Keratinocyte (primary cell): ENCODE results near the gene BEST1. TPM values are rescaled to one million over a fixed set of nuclear protein-coding genes. Genes with fewer than 3 reads are reported as not detected.

Experiments used
- DNase-seq: peaks from one replicate; pipeline ENCODE4 v3.0.0-alpha.2; 2011; ENCODE audit warnings: low read depth, missing footprints, low spot score
- FAIRE-seq: peaks from 2 replicates; lab custom pipeline; 2011; peaks lifted over from hg19 to GRCh38; lab: Jason Lieb, UNC
- H2AFZ ChIP-seq: 2 replicates; pipeline ENCODE4 v1.6.0; 2012; ENCODE audit warnings: low read length, control low read depth, inconsistent platforms; ENCODE audit not compliant: control insufficient read depth
- H3K27ac ChIP-seq: 2 replicates; pipeline ENCODE4 v1.5.1; 2011; ENCODE audit warnings: low read length; ENCODE audit not compliant: control insufficient read depth, insufficient read depth
- H3K27me3 ChIP-seq: 3 replicates; pipeline ENCODE4 v1.6.0; 2011; ENCODE audit warnings: low read length; ENCODE audit not compliant: control insufficient read depth, insufficient read depth; ENCODE audit errors: extremely low read depth
- H3K36me3 ChIP-seq, 2 experiments: 2 replicates in 1 of 2; 3 replicates in 1 of 2; pipeline ENCODE4 v1.5.1; 2011; ENCODE audit warnings: low read length in 2 of 2, mild to moderate bottlenecking in 1 of 2; ENCODE audit not compliant: control insufficient read depth in 2 of 2, insufficient read depth in 2 of 2; ENCODE audit errors: extremely low read depth in 1 of 2
- H3K4me1 ChIP-seq: 3 replicates; pipeline ENCODE4 v1.5.1; 2011; ENCODE audit warnings: low read length; ENCODE audit not compliant: control insufficient read depth, insufficient read depth; ENCODE audit errors: extremely low read depth
- H3K4me2 ChIP-seq: 3 replicates; pipeline ENCODE4 v1.6.0; 2011; ENCODE audit warnings: low read depth, low read length; ENCODE audit not compliant: control insufficient read depth, insufficient read depth; ENCODE audit errors: extremely low read depth
- H3K4me3 ChIP-seq, 3 experiments: fragments of 200-600 bp in 1 of 3; sonication (generic) in 1 of 3; 2 replicates in 2 of 3; 3 replicates in 1 of 3; pipeline ENCODE4 v1.5.1; 2011 to 2016; ENCODE audit warnings: low read length in 3 of 3, mild to moderate bottlenecking in 3 of 3, control low read depth in 2 of 3, inconsistent platforms in 1 of 3, low read depth in 1 of 3, mixed read lengths in 1 of 3, mixed run types in 1 of 3, moderate library complexity in 1 of 3; ENCODE audit not compliant: control insufficient read depth in 2 of 3, insufficient read depth in 2 of 3; ENCODE audit errors: extremely low read depth in 1 of 3
- H3K79me2 ChIP-seq: 2 replicates; pipeline ENCODE4 v1.6.0; 2012; ENCODE audit warnings: low read length; ENCODE audit not compliant: control insufficient read depth, insufficient read depth
- H3K9ac ChIP-seq: 3 replicates; pipeline ENCODE4 v1.6.0; 2011; ENCODE audit warnings: low read length; ENCODE audit not compliant: control insufficient read depth, insufficient read depth; ENCODE audit errors: extremely low read depth
- H3K9me1 ChIP-seq: 3 replicates; pipeline ENCODE4 v1.6.0; 2011; ENCODE audit warnings: low read length; ENCODE audit not compliant: control insufficient read depth, insufficient read depth; ENCODE audit errors: extremely low read depth
- H3K9me3 ChIP-seq: 2 replicates; pipeline ENCODE4 v1.5.1; 2012; ENCODE audit warnings: low read depth, low read length; ENCODE audit not compliant: control insufficient read depth
- H4K20me1 ChIP-seq: 3 replicates; pipeline ENCODE4 v1.6.0; 2011; ENCODE audit warnings: low read length; ENCODE audit not compliant: control insufficient read depth, insufficient read depth; ENCODE audit errors: extremely low read depth
- EZH2 ChIP-seq: IDR thresholded peaks from one replicate; pipeline ENCODE4 v1.6.1; 2012; ENCODE audit warnings: inconsistent platforms, mild to moderate bottlenecking, low read length, moderate library complexity
- dilution Hi-C: fragments of 300-500 bp; cut with MboI; formaldehyde crosslinking; loops from one replicate; pipeline ENCODE4 v1.7.0; 2020; ENCODE audit warnings: low sequenced_read_pairs; ENCODE audit not compliant: extremely low pct_ligation_motif_present
- polyA plus RNA-seq, 5 experiments: library from polyadenylated mRNA; depleted of rRNA in 3 of 5; stranded (reverse) in 3 of 5; stranded (forward) in 1 of 5; unstranded in 1 of 5; fragments of >200 nt; gene quantifications; 1 replicate in 1 of 5; 2 replicates in 3 of 5; 3 replicates in 1 of 5; pipeline versions ENCODE4 v1.2.1 to v1.2.3, GENCODE V29; 2011 to 2012; ENCODE audit warnings: missing spikeins in 2 of 5, low read depth in 1 of 5, low replicate concordance in 1 of 5
- small RNA-seq, 3 experiments: library from RNA; depleted of rRNA; stranded (forward); fragments of <200 nt; gene quantifications; one replicate each; pipeline ENCODE3, GENCODE V24; 2012; ENCODE audit warnings: low read depth in 3 of 3, low replicate concordance in 1 of 3; ENCODE audit not compliant: insufficient read length in 3 of 3

Gene BEST1
- polyA plus RNA-seq, 1 donor (not counting 4 experiments of a cell fraction or from before 2014, with no cell fraction given), result 0.13 TPM

- FAIRE-seq, result no peak
- dilution Hi-C loops, result no loop called here
- Histone ChIP-seq H3K9me1 (no peaks in the 10 kb centered on the region), H3K36me3 (no peaks in the 10 kb centered on the region), H3K4me2 (peak overlapping the region; percentile 10), H3K4me3 (no peak overlapping the region), H3K79me2 (no peaks in the 10 kb centered on the region), H3K4me1 (peaks cover 14% of the 10 kb centered on the region), H3K9me3 (no peaks in the 10 kb centered on the region), H4K20me1 (no peaks in the 10 kb centered on the region), H2AFZ (peak overlapping the region; percentile 10), H3K9ac (no peak overlapping the region), H3K27ac (no peak overlapping the region), H3K27me3 (no peaks in the 10 kb centered on the region)
- no peak for DNase-seq
- TF ChIP-seq EZH2, result no peak
Observed at GRCh38 chr11:62012832-62013461, 62.8 kb downstream of the BEST1 start.

Small RNA genes lying within 50 kb of the gene (small RNA-seq; reads per million reads assigned to genes)
- 0 reads per million in 3 experiments for gene RNU6-1243P

Other genes with a start within 250 kb of the BEST1 start
- gene MYRF, start 197.7 kb upstream of the BEST1 start, polyA plus RNA-seq, result 0.14 to 0.24 TPM (median 0.24 TPM) in 3 replicates
- 188 to 324 TPM (median 249 TPM) in 3 replicates for gene TMEM258, start 157.8 kb upstream of the BEST1 start, polyA plus RNA-seq
- gene FEN1, start 157.4 kb upstream of the BEST1 start, polyA plus RNA-seq, result 10.0 to 26.7 TPM (median 25.8 TPM) in 3 replicates
- gene FADS1, start 133.3 kb upstream of the BEST1 start, polyA plus RNA-seq, result 19.0 to 34.0 TPM (median 32.0 TPM) in 3 replicates
- 175 to 319 TPM (median 196 TPM) in 3 replicates for gene FADS2, start 122.1 kb upstream of the BEST1 start, polyA plus RNA-seq
- 33.9 to 112 TPM (median 38.7 TPM) in 3 replicates for gene FADS3, start 58.8 kb upstream of the BEST1 start, polyA plus RNA-seq
- 0.31 to 0.66 TPM (median 0.32 TPM) in 3 replicates for gene RAB3IL1, start 32.8 kb upstream of the BEST1 start, polyA plus RNA-seq
- 1,058 to 1,956 TPM (median 1,726 TPM) in 3 replicates for gene FTH1, start 17.3 kb downstream of the BEST1 start, polyA plus RNA-seq
- gene INCENP, start 173.7 kb downstream of the BEST1 start, polyA plus RNA-seq, result 8.0 to 19.6 TPM (median 12.7 TPM) in 3 replicates
- not detected in 3 replicates for gene SCGB1D1, start 239.9 kb downstream of the BEST1 start, polyA plus RNA-seq